HepG2 (cell line): Measurements from ENCODE around the gene UBXN2A. TPM values are rescaled to one million over a fixed set of nuclear protein-coding genes. Genes with fewer than 3 reads are reported as not detected.

Experiments used
- ATF7 ChIP-seq, 2 experiments: fragments of 450-650 bp in 1 of 2; sonication (generic) in 1 of 2; formaldehyde crosslinking in 1 of 2; IDR thresholded peaks; 2 replicates each; pipeline versions ENCODE4 v1.4.0 to v1.6.1; 2016 to 2020; ENCODE audit warnings: antibody characterized with exemption in 1 of 2, mild to moderate bottlenecking in 1 of 2, missing genetic modification reagents in 1 of 2
- FOXP1 ChIP-seq, 2 experiments: fragments of 450-650 bp in 1 of 2; IDR thresholded peaks; 2 replicates each; pipeline ENCODE4 v1.6.1; 2017 to 2018; ENCODE audit warnings: antibody characterized with exemption in 1 of 2
- GABPB1 ChIP-seq: IDR thresholded peaks from 2 replicates; pipeline ENCODE4 v1.6.1; 2016; ENCODE audit warnings: mild to moderate bottlenecking, missing genetic modification reagents, moderate library complexity, missing compliant biosample characterization
- KLF13 ChIP-seq: sonication (generic); formaldehyde crosslinking; IDR thresholded peaks from 2 replicates; pipeline ENCODE4 v1.4.0; 2020; ENCODE audit warnings: mild to moderate bottlenecking, missing genetic modification reagents
- MXD4 ChIP-seq: IDR thresholded peaks from 2 replicates; pipeline ENCODE4 v1.6.1; 2016; ENCODE audit warnings: mild to moderate bottlenecking, missing biosample characterization, missing genetic modification reagents
- NR2F6 ChIP-seq, 2 experiments: IDR thresholded peaks; 2 replicates each; pipeline ENCODE4 v1.6.1; 2016; ENCODE audit warnings: antibody characterized with exemption in 1 of 2, mild to moderate bottlenecking in 1 of 2
- ONECUT2 ChIP-seq: sonication (generic); formaldehyde crosslinking; IDR thresholded peaks from 2 replicates; pipeline ENCODE4 v1.4.0; 2020; ENCODE audit warnings: missing genetic modification reagents
- REL ChIP-seq: sonication (generic); formaldehyde crosslinking; conservative IDR thresholded peaks from 2 replicates; pipeline ENCODE4 v1.8.0; 2022; ENCODE audit warnings: mild to moderate bottlenecking, missing genetic modification reagents, moderate library complexity
- RFXAP ChIP-seq: sonication (generic); formaldehyde crosslinking; IDR thresholded peaks from 2 replicates; pipeline ENCODE4 v1.4.0; 2020; ENCODE audit warnings: missing genetic modification reagents, borderline replicate concordance
- TOE1 ChIP-seq: sonication (generic); formaldehyde crosslinking; IDR thresholded peaks from 2 replicates; pipeline ENCODE4 v1.4.0; 2020; ENCODE audit warnings: mild to moderate bottlenecking, missing genetic modification reagents
- ZBTB38 ChIP-seq: sonication (generic); formaldehyde crosslinking; IDR thresholded peaks from 2 replicates; pipeline ENCODE4 v1.5.1; 2020; ENCODE audit warnings: mild to moderate bottlenecking, missing genetic modification reagents
- ZFP1 ChIP-seq: IDR thresholded peaks from 2 replicates; pipeline ENCODE4 v1.6.1; 2016
- ZNF101 ChIP-seq: sonication (generic); formaldehyde crosslinking; IDR thresholded peaks from 2 replicates; pipeline ENCODE4 v1.4.0; 2020; ENCODE audit warnings: mild to moderate bottlenecking, low read depth, missing genetic modification reagents, borderline replicate concordance
- polyA plus RNA-seq, 8 experiments: library from polyadenylated mRNA; depleted of rRNA in 3 of 8; stranded (reverse) in 7 of 8; unstranded in 1 of 8; fragments of >200 nt; fragmentation: Illumina TruSeq in 4 of 8; extraction: Trizol in 4 of 8; gene quantifications; 2 replicates each; pipeline versions ENCODE4 v1.2.1 to v1.2.3, GENCODE V29; 2011 to 2016; ENCODE audit warnings: low read depth in 4 of 8, missing spikeins in 1 of 8, mixed read lengths in 1 of 8; ENCODE audit not compliant: insufficient read depth in 1 of 8
- total RNA-seq, 5 experiments: library from RNA; depleted of rRNA; stranded (reverse); fragments of >200 nt; fragmentation: Illumina TruSeq; extraction: Trizol; gene quantifications; 2 replicates each; pipeline ENCODE4 v1.2.3, GENCODE V29; 2016; ENCODE audit warnings: low read depth in 1 of 5
- TF ChIP-seq, protein P1 (sequence below): sonication (generic); formaldehyde crosslinking; IDR thresholded peaks from 2 replicates; pipeline ENCODE4 v1.8.0; 2022; ENCODE audit warnings: missing genetic modification reagents, mild to moderate bottlenecking, moderate library complexity, borderline replicate concordance
- TF ChIP-seq, protein P2 (sequence below): sonication (generic); formaldehyde crosslinking; conservative IDR thresholded peaks from 2 replicates; pipeline ENCODE4 v1.8.0; 2022; ENCODE audit warnings: low read depth, missing genetic modification reagents
- TF ChIP-seq, protein P3 (sequence below): sonication (generic); formaldehyde crosslinking; IDR thresholded peaks from 2 replicates; pipeline ENCODE4 v1.4.0; 2020; ENCODE audit warnings: mild to moderate bottlenecking, missing genetic modification reagents, borderline replicate concordance
- TF ChIP-seq, protein P4 (sequence below): sonication (generic); formaldehyde crosslinking; IDR thresholded peaks from 2 replicates; pipeline ENCODE4 v1.5.0; 2020; ENCODE audit warnings: mild to moderate bottlenecking, missing genetic modification reagents

The UBXN2A gene
- total and polyA plus RNA-seq, 2 of the 13 experiments (the other 11 are each of a cell fraction or from before 2014, with no cell fraction given): 8.3 to 20.9 TPM

DNA sequence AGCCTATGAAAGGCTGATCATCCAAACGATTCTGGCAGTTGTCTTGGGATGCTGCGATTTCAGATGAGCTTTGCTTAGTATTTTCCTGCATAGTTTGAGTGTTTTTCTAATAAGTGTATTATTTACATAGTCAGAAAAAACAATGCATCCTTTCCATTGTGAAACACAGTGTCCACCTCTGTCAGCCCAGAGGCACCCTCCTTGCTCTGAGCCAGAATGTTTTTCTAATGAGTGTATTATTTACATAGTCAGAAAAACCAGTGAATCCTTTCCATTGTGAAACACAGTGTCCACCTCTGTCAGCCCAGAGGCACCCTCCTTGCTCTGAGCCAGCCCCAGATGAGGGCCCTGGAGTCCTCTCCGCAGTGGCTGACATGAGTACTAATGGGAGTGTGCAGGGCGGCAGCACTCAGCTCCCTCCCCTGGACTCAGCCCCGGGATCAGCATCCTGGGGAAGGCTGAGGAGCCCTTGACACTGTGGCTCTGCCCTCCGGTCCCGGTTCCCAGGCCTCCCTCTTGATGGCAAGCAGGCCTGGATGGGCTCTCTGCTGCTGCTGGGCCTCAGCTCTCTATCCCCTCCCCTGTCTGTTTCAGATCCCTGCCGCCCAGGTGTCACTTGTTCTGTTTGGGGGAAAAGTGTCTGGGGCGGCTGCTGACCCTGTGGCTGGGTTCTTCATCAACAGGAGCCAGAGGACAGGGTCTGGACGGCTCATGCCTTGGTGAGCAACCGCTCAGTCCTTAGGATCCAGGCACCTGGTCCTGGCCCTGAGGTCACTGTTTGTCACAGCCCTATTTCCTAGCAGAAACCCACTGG, 75.5 kb downstream of the UBXN2A start (continued):
- no peak for TF ChIP-seq TOE1 (CRISPR knock-in tag)
- TF ChIP-seq ZBTB38 (CRISPR knock-in tag): no peak
- peak; percentile 70 for TF ChIP-seq FOXP1 (IDR thresholded peaks at IDR 0.05)
- peak; percentile 90 for TF ChIP-seq FOXP1 (CRISPR knock-in tag; IDR thresholded peaks at IDR 0.05)
- TF ChIP-seq GABPB1: peak; percentile 46; the same call in 1 of the 2 replicates
- no peak for TF ChIP-seq REL (CRISPR knock-in tag)
- peak; percentile 74 for TF ChIP-seq ZFP1
- TF ChIP-seq, protein P1, sequence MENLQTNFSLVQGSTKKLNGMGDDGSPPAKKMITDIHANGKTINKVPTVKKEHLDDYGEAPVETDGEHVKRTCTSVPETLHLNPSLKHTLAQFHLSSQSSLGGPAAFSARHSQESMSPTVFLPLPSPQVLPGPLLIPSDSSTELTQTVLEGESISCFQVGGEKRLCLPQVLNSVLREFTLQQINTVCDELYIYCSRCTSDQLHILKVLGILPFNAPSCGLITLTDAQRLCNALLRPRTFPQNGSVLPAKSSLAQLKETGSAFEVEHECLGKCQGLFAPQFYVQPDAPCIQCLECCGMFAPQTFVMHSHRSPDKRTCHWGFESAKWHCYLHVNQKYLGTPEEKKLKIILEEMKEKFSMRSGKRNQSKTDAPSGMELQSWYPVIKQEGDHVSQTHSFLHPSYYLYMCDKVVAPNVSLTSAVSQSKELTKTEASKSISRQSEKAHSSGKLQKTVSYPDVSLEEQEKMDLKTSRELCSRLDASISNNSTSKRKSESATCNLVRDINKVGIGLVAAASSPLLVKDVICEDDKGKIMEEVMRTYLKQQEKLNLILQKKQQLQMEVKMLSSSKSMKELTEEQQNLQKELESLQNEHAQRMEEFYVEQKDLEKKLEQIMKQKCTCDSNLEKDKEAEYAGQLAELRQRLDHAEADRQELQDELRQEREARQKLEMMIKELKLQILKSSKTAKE (CRISPR knock-in tag): peak; percentile 49
- TF ChIP-seq, protein P2, sequence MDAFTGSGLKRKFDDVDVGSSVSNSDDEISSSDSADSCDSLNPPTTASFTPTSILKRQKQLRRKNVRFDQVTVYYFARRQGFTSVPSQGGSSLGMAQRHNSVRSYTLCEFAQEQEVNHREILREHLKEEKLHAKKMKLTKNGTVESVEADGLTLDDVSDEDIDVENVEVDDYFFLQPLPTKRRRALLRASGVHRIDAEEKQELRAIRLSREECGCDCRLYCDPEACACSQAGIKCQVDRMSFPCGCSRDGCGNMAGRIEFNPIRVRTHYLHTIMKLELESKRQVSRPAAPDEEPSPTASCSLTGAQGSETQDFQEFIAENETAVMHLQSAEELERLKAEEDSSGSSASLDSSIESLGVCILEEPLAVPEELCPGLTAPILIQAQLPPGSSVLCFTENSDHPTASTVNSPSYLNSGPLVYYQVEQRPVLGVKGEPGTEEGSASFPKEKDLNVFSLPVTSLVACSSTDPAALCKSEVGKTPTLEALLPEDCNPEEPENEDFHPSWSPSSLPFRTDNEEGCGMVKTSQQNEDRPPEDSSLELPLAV (CRISPR knock-in tag): no peak
- TF ChIP-seq NR2F6 (IDR thresholded peaks at IDR 0.05): no peak; the same call in 1 of the 2 replicates
- TF ChIP-seq NR2F6 (CRISPR knock-in tag; IDR thresholded peaks at IDR 0.05): peak; percentile 50
- peak; percentile 51; the same call in 1 of the 2 replicates for TF ChIP-seq MXD4 (CRISPR knock-in tag)
- TF ChIP-seq ZNF101 (CRISPR knock-in tag): no peak
- no peak for TF ChIP-seq ATF7 (IDR thresholded peaks at IDR 0.05)
- TF ChIP-seq ATF7 (CRISPR knock-in tag; IDR thresholded peaks at IDR 0.05): no peak; the same call in 1 of the 2 replicates
- TF ChIP-seq, protein P3, sequence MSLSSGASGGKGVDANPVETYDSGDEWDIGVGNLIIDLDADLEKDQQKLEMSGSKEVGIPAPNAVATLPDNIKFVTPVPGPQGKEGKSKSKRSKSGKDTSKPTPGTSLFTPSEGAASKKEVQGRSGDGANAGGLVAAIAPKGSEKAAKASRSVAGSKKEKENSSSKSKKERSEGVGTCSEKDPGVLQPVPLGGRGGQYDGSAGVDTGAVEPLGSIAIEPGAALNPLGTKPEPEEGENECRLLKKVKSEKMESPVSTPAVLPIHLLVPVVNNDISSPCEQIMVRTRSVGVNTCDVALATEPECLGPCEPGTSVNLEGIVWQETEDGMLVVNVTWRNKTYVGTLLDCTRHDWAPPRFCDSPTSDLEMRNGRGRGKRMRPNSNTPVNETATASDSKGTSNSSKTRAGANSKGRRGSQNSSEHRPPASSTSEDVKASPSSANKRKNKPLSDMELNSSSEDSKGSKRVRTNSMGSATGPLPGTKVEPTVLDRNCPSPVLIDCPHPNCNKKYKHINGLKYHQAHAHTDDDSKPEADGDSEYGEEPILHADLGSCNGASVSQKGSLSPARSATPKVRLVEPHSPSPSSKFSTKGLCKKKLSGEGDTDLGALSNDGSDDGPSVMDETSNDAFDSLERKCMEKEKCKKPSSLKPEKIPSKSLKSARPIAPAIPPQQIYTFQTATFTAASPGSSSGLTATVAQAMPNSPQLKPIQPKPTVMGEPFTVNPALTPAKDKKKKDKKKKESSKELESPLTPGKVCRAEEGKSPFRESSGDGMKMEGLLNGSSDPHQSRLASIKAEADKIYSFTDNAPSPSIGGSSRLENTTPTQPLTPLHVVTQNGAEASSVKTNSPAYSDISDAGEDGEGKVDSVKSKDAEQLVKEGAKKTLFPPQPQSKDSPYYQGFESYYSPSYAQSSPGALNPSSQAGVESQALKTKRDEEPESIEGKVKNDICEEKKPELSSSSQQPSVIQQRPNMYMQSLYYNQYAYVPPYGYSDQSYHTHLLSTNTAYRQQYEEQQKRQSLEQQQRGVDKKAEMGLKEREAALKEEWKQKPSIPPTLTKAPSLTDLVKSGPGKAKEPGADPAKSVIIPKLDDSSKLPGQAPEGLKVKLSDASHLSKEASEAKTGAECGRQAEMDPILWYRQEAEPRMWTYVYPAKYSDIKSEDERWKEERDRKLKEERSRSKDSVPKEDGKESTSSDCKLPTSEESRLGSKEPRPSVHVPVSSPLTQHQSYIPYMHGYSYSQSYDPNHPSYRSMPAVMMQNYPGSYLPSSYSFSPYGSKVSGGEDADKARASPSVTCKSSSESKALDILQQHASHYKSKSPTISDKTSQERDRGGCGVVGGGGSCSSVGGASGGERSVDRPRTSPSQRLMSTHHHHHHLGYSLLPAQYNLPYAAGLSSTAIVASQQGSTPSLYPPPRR: peak; percentile 30
- peak; percentile 42; the same call in 1 of the 2 replicates for TF ChIP-seq RFXAP (CRISPR knock-in tag)
- no peak for TF ChIP-seq ONECUT2 (CRISPR knock-in tag)
- TF ChIP-seq, protein P4, sequence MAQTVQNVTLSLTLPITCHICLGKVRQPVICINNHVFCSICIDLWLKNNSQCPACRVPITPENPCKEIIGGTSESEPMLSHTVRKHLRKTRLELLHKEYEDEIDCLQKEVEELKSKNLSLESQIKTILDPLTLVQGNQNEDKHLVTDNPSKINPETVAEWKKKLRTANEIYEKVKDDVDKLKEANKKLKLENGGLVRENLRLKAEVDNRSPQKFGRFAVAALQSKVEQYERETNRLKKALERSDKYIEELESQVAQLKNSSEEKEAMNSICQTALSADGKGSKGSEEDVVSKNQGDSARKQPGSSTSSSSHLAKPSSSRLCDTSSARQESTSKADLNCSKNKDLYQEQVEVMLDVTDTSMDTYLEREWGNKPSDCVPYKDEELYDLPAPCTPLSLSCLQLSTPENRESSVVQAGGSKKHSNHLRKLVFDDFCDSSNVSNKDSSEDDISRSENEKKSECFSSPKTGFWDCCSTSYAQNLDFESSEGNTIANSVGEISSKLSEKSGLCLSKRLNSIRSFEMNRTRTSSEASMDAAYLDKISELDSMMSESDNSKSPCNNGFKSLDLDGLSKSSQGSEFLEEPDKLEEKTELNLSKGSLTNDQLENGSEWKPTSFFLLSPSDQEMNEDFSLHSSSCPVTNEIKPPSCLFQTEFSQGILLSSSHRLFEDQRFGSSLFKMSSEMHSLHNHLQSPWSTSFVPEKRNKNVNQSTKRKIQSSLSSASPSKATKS (CRISPR knock-in tag): peak; percentile 89; the same call in 1 of the 2 replicates
- TF ChIP-seq KLF13 (CRISPR knock-in tag): no peak
